ENCODE results near the gene AK8. TPM values are rescaled to one million over a fixed set of nuclear protein-coding genes. Genes with fewer than 3 reads are reported as not detected.

AK8 gene
- total RNA-seq, 1 donor from 2014 or later, result 1.5 TPM

DNA sequence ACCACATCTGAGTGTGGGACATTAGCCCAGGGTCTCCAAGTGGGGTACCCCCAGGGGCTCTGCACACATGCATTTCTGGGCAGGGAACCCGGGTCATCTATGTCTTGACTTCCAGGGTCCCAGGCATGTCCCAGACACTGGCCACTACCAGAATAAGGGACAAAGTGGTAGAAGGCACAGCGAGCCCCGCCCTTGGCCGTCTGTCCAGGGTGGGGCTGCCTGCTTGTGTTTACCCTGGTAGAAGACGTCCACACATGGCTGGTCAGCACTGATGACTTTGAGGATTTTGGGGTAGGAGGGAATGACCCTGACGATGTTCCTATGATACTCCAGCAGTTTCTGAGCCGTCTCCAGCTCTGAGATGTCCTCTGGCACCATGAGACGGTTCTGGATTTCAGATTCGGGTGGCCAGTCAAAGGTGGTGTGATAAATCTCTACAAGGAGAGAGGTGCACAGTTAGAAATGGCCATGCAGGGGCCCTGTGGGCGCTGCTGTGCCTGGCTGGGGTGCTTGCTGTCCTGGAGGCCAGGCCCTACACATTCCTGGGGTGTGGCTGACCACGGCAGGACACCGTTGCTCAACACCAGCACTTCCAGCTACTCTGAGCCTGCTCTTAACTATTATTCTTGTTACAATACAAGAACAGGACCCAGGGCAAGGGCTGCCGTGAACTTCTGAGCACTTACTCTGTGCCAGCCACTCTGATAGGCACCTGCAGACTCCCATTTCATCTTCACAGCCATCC lies 51.3 kb downstream of the AK8 start:
- DNase-seq (ENCODE audit: low spot score), result peak; percentile 67

DNA sequence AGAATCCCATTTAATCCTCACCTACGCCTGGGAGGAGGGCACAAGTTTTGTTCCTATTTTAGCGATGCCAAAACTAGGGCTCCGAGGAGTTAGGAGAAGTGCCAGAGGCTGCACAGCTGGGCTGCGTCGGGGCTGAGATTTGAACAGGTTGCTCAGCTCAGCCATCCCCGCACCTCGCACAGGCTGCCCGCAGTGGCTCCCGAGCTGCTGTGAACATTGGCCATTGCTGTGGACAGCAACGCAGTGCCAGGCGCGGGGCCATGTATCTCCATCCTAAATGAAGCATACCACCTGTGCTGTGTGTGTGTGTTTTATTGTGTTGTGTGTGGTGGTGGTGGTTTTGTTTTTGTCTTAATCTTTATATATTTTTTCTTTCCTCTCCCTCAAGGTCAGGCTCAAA lies 52.0 kb downstream of the AK8 start:
- peak; percentile 89 for DNase-seq (ENCODE audit: low spot score)

DNA sequence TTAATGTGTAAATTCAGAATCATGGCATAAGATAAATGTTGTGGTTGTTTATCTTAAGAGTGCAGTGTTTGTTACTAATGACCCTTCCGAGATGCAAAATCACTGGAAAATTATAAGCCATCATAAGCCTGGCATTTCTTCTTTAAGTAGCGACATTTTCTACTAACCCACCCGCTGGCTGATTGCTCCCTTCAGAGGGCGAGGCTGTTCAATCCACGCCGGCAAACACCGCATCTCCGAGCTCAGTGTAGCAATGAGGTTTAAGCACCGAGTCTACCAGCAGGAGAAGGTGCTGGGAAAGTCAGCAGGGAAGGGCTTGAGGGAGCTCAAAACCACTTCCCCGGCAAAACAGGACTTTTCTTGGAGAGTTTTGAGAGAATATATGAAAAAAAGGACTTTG lies 52.7 kb downstream of the AK8 start:
- DNase-seq (ENCODE audit: low spot score), result peak; percentile 28

DNA sequence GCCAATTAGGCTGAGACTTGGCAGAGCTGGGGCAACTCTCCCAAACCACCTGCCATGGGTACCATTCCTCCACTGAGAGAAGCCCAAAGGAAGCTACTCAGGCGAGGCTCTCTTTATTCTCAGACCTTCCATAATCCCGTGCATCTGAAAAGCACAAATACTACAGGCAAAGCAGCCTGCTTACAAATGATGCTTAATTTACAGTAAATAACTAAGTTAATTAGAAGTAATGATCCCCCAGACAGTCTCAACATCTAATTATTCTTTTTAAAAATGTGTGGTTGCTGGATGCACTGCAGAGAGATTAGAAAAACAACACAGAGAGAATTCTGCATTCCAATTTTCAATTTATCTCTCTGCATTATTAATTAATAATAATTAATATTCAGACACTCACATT lies 53.1 kb downstream of the AK8 start:
- DNase-seq (ENCODE audit: low spot score), result peak; percentile 39

DNA sequence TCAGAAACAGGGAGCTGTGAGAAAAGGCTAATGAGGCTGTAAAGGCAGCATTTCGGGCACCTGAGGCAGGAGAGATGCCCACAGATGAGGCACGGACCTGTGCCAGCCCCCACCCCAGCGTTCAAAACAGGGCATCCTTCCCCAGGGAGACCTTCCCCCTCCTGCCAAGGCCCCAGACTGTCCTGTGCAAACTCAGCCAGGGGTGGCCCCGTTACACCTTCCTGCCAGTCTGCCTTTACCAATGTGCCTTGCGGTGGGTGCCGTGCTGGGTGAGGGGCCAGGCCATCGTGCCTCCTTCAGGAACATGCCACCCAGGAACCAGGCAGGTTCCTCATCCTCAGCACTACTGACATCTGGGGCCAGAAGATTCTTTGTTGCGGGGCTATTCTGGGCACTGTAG lies 53.9 kb downstream of the AK8 start:
- DNase-seq (ENCODE audit: low spot score), result peak; percentile 87

DNA sequence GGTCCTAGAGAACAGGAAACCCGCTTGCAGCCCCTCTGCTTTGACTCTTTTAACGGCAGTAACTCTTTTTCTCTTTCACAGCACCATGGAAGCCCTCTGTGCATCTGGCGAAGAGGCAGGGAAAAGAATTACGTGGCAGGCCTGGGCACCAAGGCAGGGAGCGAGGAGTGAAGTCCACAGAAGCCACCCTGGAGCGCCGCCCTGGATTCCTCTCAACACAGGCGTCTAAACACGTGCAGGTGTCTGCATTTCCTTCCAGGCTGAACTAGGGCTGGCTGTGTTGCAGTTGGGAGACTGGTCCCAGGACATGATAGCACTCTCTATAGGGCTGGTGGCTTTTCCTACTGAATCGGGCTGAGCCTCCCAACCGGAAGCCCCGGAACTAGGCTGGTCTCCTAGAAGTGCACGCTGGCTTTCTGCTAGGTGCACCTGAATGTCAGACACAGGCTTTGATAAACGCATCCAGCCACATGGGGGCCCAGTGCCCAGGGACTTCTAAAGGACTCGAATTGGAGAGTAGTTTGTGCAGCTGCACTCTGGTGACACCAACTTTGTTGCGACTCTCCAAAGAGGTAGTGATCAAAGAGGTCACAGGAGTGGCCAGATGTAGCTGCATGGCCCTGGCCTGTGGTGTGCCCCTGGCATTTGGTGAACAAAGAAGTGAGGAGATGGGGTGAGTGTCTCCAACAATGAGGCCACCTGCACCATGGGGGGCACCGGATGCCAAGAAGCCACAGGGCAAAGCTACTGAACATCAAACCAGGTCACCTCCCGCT lies 54.5 kb downstream of the AK8 start:
- peak; percentile 83 for DNase-seq (ENCODE audit: low spot score)

DNA sequence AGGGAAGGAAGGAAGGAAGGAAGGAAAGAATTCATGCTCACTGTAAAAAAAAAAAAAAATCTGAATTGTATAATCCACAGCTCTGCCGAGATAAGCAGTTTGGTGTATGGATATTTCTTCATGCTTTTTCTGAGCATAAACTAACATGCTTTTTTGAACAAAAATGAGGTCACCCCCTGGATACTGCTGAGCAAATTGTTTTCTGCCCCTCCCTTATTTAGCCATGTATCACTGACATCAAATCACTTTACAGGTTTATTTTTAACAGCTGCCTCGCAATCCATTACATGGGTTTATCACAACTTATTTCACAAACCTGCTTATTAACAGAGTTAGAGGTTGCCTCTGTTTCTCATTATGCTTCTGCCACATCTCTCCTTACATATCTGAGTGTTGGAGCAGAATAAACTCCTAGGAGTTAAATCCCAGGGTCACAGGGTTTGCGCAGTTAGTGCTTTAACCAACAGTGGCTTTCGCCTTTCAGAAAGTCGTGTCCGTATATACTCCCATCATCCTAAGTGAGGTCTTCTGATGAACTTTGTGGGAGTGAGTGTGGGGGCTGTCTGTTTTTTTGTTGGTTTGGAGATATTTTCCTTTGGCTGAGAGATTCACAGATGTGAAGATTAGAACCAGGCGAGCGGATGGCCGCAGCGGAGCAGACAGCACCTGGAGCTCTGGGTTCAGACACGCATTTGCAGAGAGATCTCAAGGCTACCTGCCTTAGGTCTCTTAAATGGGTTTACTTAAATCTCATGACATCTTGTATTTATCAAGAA lies 57.7 kb downstream of the AK8 start:
- DNase-seq (ENCODE audit: low spot score), result peak; percentile 71

DNA sequence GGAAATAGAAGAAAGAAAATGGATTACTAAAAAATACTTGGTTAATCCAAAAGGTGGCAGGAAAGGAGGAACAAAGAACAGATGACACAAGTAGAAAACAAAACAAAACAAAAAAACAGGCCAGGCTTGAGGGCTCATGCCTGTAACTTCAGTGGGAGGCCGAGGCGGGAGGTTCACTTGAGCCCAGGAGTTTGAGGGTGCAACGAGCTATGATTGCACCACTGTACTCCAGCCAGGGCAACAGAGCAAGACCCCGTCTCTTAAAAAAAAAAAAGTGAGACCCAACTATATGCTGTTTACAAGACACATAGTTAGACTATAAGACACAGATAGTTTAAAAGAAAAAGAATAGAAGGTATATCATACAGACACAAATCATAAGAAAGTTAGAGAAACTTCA lies 59.5 kb downstream of the AK8 start:
- peak; percentile 43 for DNase-seq (ENCODE audit: low spot score)

DNA sequence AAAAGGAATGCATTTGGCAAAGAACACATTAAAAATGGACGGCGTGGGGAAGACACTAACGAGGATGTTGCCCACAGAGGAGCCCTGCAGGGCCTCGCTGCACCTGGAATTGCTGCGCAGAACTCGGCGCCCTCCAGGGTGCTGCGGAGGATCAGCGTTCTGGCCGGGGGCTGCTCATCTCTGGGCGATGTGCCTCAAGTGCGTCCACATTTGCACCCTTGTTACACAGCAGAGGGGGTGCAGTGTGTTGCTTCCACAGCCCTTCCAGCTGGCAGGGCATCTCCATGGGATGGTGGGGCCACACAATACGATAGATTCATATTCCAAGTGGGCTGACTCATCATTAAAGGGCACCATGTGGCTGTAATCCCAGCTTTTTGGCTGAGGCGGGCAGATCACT lies 63.1 kb downstream of the AK8 start:
- DNase-seq (ENCODE audit: low spot score), result peak; percentile 62

DNA sequence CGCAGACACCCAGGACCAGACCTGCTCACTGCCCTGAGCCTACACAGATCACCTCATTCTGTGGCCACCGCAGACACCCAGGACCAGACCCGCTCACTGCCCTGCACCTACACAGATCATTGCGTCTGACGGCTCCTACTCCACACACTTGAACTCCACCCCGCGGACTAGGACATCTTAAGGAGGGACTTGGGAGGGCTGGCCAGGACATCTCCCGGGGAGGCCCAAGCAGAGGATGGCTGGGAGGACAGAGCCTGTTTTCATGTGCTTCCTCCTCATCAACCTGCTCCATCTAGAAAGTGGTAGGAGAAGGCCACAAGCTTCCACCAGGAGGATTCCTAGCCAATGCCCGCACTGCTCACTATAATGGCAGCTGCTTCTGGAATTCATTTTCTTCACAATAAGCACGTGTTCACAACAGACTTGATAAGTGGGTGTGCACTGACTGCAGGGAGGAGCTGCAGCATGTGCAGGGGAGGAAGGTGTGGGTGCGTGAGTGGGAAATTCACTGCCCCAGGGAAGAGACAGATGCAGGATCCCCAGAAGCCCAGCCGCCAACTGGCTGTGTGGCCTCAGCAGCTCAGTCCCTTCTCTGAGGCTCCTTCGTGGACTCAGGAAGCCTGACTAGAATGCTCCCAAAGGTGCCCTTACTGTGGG lies 64.8 kb downstream of the AK8 start:
- DNase-seq (ENCODE audit: low spot score), result peak; percentile 49

DNA sequence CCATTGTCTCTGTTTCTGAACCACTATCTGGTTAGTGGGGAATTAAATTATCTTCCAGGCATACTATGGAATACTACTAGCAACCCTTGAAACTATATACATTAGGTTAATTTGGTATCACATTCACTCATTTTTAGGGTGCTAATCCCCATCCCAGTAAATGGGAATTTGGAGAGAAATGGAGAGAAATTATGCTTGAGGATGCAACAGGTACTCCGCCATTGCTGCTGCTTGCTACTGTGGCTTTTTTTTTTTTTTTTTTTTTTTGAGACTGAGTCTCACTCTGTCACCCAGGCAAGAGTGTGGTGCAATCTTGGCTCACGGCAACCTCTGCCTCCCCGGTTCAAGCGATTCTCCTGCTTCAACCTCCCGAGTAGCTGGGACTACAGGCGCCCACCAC lies 66.1 kb downstream of the AK8 start:
- DNase-seq (ENCODE audit: low spot score), result no peak

DNA sequence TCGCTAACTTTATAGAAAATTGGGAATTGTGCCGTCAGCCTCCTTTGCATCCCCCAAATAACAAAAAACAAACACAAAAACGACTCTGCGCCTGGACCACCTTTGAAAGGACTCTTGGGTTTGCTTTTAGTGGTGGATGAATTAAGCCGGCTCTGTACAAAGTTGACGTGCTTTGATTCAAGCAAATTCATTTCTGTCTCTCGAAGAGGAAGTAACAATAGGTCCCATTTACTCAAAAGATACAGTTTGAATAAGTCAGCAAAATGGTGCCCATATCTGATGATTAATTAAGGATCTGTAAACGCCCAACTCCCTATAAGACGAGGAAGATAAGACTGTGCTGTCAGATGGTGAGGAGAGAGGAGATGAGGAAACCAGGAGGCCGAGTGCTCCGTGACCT lies 67.8 kb downstream of the AK8 start:
- no peak for DNase-seq (ENCODE audit: low spot score)

DNA sequence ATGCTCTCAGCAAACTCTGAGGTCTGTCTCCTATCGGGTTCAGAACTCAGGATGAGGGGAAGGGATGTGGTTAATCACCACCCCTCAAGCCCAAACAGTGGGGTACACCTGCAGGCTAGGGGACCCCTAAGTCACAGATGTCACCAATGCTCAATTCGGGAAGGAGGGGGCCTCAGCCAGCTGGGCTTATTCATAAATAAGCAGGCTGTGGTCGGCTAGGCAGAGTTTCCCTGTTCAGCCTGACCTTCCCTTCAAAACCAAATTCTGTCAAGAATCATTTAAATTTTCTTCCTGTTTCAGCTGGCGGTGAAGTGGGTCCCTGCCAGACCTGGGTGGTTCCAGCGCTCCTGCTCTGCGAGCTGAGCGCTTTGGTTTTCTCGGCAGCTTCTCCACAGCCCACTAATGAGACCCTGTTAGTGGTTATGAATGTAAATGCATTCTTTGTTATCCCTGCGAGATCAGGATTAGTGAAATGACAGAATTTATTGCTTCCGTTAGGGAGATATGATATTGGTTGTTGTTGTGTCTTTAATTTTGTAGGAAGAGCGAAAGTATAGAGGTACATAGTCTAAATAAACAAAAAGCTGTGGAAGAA lies 68.3 kb downstream of the AK8 start:
- peak; percentile 45 for DNase-seq (ENCODE audit: low spot score)

DNA sequence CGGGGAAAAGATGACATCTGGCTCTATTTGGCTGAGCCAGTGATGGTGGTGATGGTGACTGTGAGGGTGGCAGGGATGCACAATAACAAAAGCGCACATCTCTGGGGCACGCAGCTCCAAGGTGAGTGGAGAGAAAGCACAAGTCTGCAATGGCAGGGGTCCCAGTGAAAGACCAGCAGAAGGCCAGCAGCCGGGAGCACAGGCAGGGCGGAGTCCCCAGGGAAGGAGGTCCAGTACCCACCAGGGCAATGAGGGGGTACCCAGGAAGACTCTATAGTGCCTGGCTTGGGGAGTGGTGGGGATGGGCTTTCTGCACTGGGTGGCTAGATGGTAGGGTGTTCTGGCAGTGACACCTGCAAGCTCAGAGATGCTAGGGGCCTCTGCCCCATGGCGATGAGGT lies 69.4 kb downstream of the AK8 start:
- DNase-seq (ENCODE audit: low spot score), result peak; percentile 71

DNA sequence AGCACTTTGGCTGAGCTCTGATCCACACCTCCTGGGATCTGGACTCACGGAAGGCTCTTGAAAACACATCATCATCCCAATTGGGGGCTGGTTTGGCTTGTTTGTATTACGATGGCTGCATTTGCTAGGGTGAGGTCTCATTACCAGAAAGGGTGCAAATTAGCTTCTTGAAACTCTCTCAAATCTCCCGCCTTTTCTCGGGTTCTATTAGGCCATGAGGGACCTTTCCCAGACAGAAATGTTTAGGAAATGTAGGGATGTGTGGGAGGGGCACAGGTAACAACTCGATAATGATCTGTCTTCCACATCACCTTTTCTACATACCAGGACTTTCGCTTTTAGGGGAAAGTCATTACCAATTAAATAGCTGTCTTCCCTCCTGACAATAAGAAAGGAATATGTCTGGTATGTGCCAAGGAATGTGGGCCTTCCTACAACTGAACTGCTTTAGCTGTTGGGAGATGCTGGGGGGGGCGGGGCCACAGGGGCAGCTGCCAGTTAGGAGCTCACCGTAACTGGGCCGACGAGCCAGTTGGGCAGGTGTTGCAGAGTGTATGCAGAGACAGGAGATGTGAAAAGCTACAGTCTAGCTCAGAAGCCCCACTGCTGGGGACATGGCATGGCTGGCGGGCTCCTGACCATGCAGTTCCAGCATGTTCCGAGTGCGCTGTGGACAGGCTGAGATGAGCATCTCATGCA lies 71.2 kb downstream of the AK8 start:
- DNase-seq (ENCODE audit: low spot score), result peak; percentile 82

DNA sequence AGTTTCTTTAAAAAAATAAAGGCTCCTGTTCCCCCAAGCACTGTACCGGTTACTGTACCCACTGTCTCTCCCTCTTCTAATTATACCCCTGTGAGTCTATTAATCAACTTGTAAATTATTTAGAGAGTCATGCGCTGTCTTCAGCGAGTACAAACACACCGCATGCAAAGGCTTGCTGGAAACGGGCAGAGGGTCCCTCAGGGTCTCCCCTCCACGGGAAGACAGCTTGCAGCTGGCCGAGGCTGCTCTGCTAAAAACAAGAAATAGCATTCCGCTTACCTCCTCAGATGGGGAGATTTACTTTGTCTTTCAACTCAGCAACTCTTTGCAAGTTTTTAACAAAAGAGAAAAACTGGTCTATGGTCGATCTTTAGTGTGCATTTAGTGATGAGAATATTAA lies 71.8 kb downstream of the AK8 start:
- peak; percentile 5 for DNase-seq (ENCODE audit: low spot score)

DNA sequence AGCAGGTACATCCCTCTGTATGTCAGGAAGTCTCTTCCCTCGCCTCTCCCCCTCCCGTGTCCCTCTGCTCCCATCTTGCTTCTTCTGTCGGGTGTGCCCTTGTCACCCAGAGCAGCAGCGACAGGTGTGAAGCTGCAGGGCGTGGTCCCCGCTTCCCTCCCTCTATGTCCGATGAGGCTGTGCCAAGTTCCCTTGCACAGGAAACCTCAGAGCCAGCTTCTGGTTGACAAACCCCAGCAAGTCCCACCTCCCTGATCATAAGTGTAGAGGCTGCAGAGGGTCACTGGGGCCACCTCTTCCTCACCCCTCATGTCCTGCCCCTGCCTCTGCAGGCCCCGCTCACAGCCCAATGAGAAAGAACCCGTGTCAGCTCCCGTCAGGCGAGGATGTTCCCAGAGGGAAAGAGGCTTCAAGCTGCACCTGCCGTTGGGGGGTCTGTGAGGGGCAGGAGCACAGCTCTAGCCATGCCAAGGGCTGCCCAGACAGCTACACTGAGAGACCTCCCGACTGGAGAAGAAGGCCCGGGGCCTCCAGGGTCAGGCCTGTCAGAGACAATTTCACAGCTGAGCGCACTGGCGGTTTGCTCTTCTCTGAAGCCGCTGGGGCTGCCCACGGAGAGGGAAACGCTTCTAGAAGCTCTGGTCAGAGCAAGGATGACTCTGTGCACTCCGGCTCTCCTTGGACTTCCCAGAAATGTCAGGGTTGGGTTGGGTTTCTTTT lies 73.3 kb downstream of the AK8 start:
- peak; percentile 55 for DNase-seq (ENCODE audit: low spot score)

DNA sequence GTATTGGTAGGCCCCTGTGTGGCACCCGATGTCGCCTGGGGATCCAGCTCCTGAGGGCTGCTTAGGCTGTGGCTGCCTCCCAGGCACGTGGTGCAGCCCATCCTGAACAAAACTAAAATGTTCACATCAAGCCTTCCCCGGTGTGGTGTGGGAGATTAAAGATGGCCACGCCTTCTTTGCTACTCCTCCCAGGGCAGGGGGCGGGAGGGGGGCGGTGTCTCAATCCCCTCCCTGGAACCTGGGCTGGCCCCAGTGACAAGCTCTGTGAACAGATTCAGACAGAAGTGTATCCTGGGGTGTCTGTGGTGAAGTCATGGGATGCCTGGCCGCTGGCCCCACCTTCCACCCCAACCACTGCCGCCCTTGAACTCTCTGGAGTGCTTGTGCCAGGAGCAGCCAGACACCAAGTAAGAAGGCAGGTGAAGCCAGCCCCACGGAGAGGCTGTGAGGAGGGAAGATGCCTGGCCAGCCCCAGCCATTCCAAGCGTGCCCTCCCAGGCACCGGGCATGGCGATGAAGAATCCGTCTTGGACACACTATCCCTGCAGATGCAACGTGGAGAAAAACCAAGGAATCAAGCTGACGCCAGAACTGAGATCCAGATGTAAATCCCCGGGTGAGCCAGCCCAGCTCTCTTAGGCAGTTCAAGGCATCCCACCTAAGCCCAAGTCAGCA lies 75.8 kb downstream of the AK8 start:
- peak; percentile 82 for DNase-seq (ENCODE audit: low spot score)

DNA sequence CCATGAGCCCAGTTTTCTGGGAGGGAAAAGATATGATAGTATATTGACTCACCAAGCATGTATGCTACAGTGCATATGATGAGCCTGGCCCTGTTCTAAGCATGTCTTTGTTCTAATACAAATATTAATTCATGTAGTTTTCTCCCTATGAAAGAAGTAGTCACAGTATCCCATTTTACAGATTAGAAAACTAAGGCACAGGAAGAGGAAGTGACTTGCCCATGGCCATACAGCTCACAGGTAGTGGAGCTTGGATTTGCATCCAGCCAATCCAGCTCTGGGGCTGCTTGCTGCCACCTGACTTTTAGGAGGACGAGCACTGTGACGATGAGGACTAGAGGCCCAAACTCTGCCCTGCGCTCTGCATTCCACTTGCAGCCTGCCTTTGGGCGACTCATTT lies 76.4 kb downstream of the AK8 start:
- no peak for DNase-seq (ENCODE audit: low spot score)

Measured in mesenteric fat pad (tissue), 1 donor.